ENCODE data around the gene LTF. TPM values are rescaled to one million over a fixed set of nuclear protein-coding genes. Genes with fewer than 3 reads are reported as not detected.

LTF gene
- total RNA-seq, 1 donor from 2014 or later: not detected

DNA sequence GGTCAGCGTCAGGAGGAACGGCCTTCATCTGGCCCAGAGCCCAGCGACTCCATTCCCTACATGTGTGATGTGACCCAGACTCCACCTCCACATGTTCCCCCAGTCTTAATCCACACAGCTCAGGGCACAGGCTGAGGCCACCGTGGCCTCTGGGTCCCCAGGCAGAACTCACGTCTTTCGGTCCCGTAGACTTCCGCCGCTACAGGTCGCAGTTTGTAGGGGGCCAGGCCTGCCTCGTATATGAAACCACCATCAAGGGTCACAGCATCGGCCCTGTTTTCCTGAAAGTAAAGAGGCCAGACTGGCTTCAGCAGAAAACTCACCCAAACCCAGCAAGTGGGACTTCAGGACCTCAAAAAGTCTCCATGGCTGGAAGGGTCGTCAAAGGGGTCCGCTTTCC, 8.6 kb downstream of the LTF start:
- H3K4me1 Mint-ChIP-seq (ENCODE audit: low read depth, unreplicated experiment): no peaks in the 10 kb centered on the region

DNA sequence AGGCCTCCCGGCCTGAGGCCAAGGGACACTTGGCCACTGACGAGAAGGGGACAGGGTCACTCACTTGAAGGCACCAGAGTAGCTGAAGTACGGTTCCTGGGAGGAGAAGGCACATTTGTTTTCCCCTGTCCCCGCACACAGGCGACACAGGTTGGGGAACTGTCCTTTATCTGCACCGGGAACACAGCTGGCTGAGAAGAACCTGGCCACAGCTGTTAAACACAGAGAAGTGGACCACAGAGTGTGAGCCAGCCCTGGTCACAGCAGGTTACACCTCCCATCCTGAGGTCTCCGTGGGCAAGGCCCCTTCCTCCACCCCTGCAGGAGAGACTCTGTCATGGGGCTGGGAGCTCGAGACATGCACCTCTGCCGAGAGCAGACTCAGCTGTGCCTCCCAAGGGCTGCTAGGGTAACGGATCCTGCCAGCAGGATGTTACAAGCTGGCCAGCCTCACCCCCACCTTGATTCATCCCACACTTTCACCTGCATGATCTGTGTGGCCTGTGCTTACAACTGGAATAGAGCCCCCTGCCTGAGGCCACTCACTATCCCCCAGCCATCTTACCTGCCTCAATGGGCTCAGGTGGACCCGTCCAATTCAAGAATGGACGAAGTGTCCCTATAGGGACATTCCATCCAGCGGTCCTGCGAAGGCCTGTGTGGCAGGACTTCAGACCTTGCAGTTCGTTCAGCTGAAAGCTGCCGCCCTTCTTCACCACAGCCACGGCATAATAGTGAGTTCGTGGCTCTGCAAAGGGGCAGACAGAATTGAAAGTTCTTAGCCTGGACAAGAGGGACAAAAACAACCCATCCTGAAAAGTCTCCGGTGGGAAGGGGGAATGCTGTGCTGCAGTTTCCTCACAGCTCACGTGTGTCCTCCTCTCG, 9.2 kb downstream of the LTF start:
- Mint-ChIP-seq H3K4me1 (ENCODE audit: low read depth, unreplicated experiment) (no peaks in the 10 kb centered on the region), H3K27ac (ENCODE audit: unreplicated experiment) (no peak overlapping the region), H3K36me3 (ENCODE audit: unreplicated experiment) (peaks cover 10% of the 10 kb centered on the region), H3K4me3 (ENCODE audit: unreplicated experiment) (no peak overlapping the region), H3K9me3 (ENCODE audit: unreplicated experiment) (peaks cover 3% of the 10 kb centered on the region), H3K27me3 (ENCODE audit: unreplicated experiment) (peaks cover 3% of the 10 kb centered on the region)
- TF ChIP-seq, protein P1, sequence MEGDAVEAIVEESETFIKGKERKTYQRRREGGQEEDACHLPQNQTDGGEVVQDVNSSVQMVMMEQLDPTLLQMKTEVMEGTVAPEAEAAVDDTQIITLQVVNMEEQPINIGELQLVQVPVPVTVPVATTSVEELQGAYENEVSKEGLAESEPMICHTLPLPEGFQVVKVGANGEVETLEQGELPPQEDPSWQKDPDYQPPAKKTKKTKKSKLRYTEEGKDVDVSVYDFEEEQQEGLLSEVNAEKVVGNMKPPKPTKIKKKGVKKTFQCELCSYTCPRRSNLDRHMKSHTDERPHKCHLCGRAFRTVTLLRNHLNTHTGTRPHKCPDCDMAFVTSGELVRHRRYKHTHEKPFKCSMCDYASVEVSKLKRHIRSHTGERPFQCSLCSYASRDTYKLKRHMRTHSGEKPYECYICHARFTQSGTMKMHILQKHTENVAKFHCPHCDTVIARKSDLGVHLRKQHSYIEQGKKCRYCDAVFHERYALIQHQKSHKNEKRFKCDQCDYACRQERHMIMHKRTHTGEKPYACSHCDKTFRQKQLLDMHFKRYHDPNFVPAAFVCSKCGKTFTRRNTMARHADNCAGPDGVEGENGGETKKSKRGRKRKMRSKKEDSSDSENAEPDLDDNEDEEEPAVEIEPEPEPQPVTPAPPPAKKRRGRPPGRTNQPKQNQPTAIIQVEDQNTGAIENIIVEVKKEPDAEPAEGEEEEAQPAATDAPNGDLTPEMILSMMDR (IDR thresholded peaks at IDR 0.05; ENCODE audit: partially characterized antibody, unreplicated experiment): no peak
- DNase-seq: no peak

More for the DNA sequence above, 8.6 kb downstream of the LTF start:
- H3K4me3 Mint-ChIP-seq (ENCODE audit: unreplicated experiment): no peak overlapping the region
- no peak overlapping the region for H3K27ac Mint-ChIP-seq (ENCODE audit: unreplicated experiment)
- no peak for DNase-seq
- peaks cover 3% of the 10 kb centered on the region for H3K27me3 Mint-ChIP-seq (ENCODE audit: unreplicated experiment)
- peaks cover 3% of the 10 kb centered on the region for H3K9me3 Mint-ChIP-seq (ENCODE audit: unreplicated experiment)
- TF ChIP-seq, protein P1 (IDR thresholded peaks at IDR 0.05; ENCODE audit: partially characterized antibody, unreplicated experiment): no peak
- peaks cover 14% of the 10 kb centered on the region for H3K36me3 Mint-ChIP-seq (ENCODE audit: unreplicated experiment)

DNA sequence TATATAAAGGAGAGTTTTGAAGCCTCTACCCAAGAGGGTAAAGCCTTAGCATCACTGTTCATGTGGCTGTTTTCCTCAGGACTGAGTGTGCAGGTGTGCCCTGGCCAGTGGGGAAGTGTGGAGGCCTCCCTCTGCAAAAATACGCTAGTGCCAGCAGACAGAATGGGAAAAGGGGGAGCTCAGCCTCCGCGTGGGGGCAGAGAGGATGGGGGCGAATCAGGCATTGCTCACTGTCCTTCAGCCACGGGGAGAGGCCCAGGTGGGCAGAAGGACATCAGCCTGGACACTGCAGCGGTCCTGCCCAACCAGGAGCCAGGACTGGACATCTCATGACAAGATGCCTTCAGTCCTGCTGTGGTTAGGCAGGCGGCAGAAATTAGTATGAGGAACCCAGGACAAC, 10.1 kb downstream of the LTF start:
- no peaks in the 10 kb centered on the region for H3K9me3 Mint-ChIP-seq (ENCODE audit: unreplicated experiment)
- no peaks in the 10 kb centered on the region for H3K4me1 Mint-ChIP-seq (ENCODE audit: low read depth, unreplicated experiment)
- H3K36me3 Mint-ChIP-seq (ENCODE audit: unreplicated experiment): peaks cover 4% of the 10 kb centered on the region
- H3K27ac Mint-ChIP-seq (ENCODE audit: unreplicated experiment): no peak overlapping the region
- H3K4me3 Mint-ChIP-seq (ENCODE audit: unreplicated experiment): no peak overlapping the region
- H3K27me3 Mint-ChIP-seq (ENCODE audit: unreplicated experiment): peaks cover 3% of the 10 kb centered on the region
- no peak for DNase-seq
- TF ChIP-seq, protein P1 (IDR thresholded peaks at IDR 0.05; ENCODE audit: partially characterized antibody, unreplicated experiment): no peak

DNA sequence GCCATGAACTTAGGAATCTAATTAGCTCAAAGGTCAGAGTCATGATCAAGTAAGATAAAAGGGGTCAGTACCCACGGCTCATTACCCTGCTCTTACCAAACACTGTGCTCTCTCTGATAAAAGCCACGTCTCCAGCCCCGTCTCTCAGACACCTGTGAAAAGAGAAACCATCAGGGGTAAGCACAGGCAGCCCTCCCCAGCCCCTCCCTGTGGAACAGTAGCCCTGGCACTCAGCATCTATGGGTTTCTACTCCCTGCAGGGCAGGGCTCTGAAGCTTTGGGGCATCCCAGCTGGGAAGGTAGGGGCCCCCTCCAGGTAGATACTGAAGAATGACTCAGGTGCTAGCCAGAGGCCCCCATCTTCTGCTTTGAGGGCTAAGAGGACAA, 10.5 kb downstream of the LTF start:
- Mint-ChIP-seq H3K4me1 (ENCODE audit: low read depth, unreplicated experiment) (no peaks in the 10 kb centered on the region), H3K27me3 (ENCODE audit: unreplicated experiment) (peaks cover 3% of the 10 kb centered on the region), H3K36me3 (ENCODE audit: unreplicated experiment) (peaks cover under 1% of the 10 kb centered on the region), H3K9me3 (ENCODE audit: unreplicated experiment) (no peaks in the 10 kb centered on the region), H3K27ac (ENCODE audit: unreplicated experiment) (no peak overlapping the region), H3K4me3 (ENCODE audit: unreplicated experiment) (no peak overlapping the region)
- DNase-seq: no peak
- TF ChIP-seq, protein P1 (IDR thresholded peaks at IDR 0.05; ENCODE audit: partially characterized antibody, unreplicated experiment): no peak

DNA sequence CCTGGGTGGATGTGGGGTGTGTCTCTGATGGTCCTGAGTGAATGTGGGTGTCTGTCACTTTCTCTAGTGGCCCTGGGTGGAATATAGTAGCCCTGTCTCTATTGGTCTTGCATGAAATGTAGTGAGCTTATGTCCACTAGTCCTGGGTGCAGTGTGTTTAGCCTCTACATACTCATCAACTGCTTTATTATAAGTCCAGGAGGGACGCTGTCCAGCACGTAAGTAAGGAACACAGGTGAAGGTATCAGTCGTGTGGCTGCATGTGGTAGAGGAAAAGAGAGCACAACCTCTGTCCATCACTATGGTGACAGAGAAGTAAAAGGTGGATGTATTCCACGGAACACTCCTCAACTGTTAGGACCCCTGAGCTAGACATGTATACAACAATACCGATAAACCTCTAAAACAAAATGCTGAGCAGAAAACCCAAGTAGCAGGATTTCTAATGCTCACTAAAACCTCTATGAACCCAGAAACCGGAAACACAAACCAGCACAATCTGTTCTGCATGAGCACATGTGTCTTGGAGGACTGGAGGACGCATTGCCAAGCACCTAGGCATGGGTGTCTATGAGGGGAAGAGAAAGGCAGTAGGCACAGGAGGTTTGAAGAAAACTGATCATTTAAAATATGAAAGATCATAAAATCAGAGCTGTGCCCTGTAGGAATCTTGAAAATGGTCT, 11.0 kb downstream of the LTF start:
- Mint-ChIP-seq H3K27ac (ENCODE audit: unreplicated experiment) (no peak overlapping the region), H3K9me3 (ENCODE audit: unreplicated experiment) (no peaks in the 10 kb centered on the region), H3K36me3 (ENCODE audit: unreplicated experiment) (no peaks in the 10 kb centered on the region), H3K27me3 (ENCODE audit: unreplicated experiment) (peaks cover 3% of the 10 kb centered on the region), H3K4me3 (ENCODE audit: unreplicated experiment) (no peak overlapping the region), H3K4me1 (ENCODE audit: low read depth, unreplicated experiment) (no peaks in the 10 kb centered on the region)
- no peak for DNase-seq
- TF ChIP-seq, protein P1 (IDR thresholded peaks at IDR 0.05; ENCODE audit: partially characterized antibody, unreplicated experiment): no peak

Measured in glutamatergic neuron (in vitro differentiated cells).